Measurements from ENCODE around the gene RTN4.

The RTN4 gene

GRCh38 chr2:55035716-55036115 is 14.5 kb downstream of the RTN4 start:
- DNase-seq = no peak

DNA sequence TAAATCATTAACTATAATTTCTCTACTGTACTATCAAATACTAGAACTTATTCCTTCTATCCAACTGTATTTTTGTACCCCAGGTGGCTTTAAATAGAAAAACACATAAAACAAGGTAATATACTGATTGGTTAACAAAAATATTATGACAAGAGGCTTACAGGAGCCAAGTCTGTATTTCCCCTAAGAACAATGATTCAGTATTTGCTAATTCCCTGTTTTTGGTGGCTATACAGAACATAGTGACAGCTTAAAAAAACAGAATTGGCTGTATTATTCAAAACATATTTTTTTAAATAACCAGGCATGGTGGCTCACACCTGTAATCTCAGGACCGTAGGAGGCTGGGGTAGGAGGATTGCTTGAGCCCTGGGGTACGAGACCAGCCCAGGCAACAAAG is 16.3 kb downstream of the RTN4 start:
- DNase-seq = no peak

DNA sequence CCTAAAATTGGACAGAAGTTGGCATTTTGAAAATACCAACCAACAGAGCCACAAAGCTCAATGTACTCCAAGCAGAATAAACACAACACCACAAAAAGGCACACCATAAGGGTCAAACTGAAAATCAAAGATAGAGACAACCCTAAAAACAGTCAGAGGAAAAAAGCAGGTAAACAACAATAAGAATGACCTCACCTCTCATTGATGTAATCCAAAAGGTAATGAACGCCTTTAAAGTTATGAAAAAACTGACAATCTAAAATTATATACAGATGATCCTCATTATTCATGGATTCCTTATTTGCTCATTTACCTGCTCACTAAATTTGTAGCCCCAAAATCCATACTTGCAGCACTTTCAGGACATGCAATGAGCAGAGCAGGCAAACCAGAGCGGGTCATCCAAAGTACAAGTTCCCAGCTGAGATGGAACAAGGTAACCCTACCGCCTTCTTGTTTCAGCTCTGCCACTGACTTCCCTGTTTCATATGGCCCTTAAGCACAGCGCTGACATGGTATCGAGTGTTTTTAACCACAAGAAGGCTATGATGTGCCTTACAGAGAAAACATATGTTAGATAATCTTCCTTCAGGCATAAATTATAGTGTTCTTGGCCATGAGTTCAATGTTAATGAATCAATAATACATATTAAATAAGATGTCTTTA is 17.0 kb downstream of the RTN4 start:
- DNase-seq = no peak

DNA sequence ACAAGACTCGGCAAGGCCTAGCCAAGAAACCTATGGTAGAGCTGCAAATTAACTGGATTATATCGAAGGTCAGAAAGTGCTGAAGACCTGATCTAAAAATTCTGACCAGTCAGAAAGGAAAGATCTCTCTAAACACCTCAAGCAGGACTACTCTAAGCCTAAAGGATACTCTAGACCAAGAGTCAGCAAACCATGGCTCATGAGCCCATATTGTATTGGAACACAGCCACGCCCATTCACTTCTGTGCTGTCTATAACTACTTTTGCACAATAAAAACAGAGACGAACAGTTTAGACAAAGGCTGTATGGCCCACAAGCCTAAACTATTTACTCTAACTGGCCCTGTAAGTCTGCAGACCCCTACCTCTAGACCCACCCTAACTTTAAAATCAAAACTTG is 18.7 kb downstream of the RTN4 start:
- DNase-seq = no peak

DNA sequence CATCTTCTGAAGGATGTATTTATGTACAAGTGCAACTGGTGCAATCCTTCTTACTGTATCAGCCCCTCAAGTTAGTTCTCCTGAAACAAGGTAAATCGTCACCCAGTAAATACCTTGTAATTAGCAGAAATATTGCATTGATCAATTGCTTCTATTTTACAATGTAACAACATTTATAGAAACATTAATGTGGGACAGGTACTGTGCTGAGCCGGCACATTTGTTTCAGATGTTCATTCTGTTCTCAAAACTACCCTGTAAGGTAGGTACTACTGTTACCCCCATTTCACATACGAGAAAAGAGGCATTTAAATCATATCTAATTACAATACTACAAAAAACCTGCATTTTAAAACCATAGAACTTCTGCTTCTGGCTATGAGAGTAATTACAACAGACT is 19.5 kb downstream of the RTN4 start:
- DNase-seq = no peak

DNA sequence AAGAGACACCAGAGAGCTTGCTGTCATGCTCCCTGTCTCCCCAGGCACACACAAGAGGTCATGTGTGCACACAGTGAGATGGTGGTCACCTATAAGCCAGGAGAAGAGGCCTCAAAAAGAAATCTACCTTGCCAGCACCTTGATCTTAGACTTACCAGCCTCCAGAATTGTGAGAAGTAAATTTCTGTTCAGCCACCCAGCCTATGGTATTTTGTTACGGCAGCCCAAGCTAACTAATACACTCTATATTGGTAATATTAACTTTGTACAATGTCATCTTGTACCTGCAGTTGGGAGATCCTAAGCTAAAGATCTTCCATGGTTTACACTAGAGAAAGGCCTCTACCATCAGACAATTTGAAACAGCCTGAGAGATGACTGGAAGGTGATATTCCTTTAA is 21.2 kb downstream of the RTN4 start:
- DNase-seq = no peak

DNA sequence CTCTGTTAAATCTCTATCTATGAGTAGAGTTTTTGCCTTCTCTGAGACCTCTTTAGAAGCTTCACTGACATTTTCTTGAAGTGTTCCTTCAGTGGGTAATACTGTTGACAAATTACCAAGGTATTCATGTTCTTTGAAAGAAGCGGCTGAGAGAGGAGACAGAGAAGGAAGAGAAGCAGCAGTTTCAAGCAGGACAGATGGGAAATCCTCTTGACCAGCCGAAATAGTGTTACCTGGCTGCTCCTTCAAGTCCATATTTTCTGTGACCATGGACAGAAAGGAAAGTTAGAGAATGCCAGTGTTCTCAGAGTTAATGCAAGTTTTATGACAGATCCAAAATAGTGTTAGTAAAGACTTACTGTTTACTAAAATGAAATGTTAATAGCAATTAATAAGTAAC is 23.0 kb downstream of the RTN4 start:
- no peak for DNase-seq

- DNase-seq = no peak
Observed at GRCh38 chr2:55026202-55026601, 24.0 kb downstream of the RTN4 start.

GRCh38 chr2:55025627-55026026 is 24.6 kb downstream of the RTN4 start:
- no peak for DNase-seq

DNA sequence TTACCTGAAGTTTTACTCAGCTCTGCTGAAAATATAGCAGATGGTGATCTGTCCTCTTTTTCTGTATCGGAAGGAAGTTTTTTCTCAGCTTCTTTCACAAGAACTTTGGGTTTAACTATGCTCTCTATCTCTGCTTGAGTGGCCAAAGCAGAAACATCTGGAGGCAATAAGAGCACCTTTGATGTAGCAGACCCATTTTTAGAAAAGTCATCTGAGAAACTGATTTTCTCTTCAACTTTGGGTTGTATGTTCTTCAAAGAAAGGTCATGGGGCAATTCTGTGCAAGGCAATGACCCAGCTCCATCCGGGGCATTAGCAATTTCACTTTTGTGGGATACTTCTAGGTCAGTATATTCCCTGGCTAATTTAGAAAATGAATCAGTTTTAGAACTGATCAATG is 25.2 kb downstream of the RTN4 start:
- DNase-seq = no peak

- DNase-seq = no peak
Observed at GRCh38 chr2:55022476-55022875, 27.8 kb downstream of the RTN4 start.

- DNase-seq = no peak
Observed at GRCh38 chr2:55019526-55020258, 30.6 kb downstream of the RTN4 start.

GRCh38 chr2:55018619-55019018 is 31.6 kb downstream of the RTN4 start:
- DNase-seq = no peak

- DNase-seq = no peak
Observed at GRCh38 chr2:55017880-55018279, 32.4 kb downstream of the RTN4 start.

- no peak for DNase-seq
Observed at GRCh38 chr2:55017428-55017827, 32.8 kb downstream of the RTN4 start.

- DNase-seq = no peak
Observed at GRCh38 chr2:55014962-55015939, 35.0 kb downstream of the RTN4 start.

DNA sequence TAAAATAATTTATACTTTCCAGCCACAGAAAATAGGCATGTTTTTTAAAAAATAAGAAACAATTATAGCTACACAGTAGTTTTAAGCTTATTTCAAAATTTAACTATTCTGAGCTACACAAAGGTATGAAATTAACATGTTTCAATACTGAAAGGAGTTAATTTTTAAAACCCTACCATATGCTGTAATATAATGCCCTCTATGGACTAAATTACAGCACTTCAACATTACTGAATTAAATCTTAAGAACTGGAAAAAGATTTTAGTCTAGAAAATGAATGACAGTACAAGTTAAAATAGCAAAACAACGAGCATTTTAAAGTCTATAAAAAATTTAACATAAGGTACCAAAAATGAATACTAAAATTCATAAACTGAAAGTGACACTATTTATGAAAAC is 36.3 kb downstream of the RTN4 start:
- DNase-seq = no peak

GRCh38 chr2:55012672-55013484 is 37.4 kb downstream of the RTN4 start:
- DNase-seq = no peak

- no peak for DNase-seq
Observed at GRCh38 chr2:55011831-55012671, 38.2 kb downstream of the RTN4 start.

DNA sequence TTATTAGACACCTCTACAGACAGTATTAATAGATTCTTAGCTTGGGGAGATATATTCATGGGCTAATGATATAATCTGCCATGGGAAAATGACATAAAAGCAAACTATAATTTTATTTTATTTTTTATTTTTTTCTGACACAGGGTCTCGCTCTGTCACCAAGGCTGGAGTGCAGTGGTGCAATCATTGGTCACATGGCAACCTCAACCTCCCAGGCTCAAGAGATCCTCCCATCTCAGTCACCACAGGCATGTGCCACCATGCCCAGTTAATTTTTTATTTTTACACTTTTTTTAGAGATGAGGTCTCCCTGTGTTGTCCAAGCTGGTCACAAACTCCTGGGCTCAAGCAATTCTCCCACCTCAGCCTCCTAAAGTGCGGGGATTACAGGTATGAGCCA is 39.3 kb downstream of the RTN4 start:
- no peak for DNase-seq

DNA sequence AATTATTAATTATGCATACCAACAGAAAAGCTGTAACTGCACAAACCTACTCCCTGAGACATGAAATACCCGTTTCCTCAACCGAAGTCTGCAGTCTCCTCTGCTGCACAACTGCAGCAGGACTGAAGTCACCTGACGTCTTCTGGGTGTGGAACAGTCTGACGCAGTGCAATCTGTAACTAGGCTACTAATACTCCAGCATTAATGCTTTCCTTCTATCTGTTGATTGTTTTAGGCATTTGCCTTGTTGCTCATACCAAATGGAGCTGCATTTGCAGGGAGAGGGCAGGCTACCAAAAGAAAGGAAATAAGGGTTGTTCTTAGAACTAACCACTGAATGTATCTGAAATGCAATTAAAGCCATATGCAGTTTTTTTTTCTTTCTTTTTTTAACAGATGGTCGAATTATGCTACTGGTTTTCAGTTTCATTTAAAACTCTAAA is 40.1 kb downstream of the RTN4 start:
- no peak for DNase-seq
